ENCODE data around the gene RASA2.

DNA sequence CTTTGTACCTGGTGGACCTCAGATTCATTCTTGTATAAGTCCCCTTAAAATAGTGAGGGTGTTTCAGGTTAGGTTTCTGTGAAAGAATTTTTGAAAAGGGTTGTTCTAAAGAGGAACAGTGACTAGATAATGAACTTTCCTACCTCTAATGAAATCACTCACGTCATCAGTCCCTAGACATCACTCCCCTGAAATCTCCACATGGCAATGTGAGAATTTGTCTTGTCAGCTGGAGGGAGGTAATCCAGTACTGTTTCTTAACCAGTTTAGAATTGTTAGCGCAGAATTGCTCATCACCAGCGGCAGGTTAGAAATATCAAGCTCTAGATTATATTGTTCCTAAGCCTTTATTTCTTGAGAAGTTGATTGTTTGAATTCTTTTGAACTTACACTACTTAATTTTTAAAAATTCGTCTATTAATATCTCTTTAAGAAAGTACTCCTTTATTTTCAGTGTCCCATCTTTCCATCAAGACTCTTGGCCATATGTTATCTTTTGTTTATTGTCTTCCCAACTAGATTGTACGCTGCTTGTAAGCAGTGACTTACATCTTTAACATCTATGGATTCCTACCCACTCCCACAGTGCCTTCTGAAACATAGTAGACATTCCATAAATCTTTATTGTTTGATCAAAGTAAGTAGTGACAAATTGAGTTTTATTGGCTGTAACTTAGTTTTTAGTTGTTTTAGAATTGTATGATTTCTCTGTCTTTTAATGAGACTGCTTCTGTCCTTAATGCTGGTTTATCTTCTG is 52.8 kb downstream of the RASA2 start:
- TF ChIP-seq, protein P1, sequence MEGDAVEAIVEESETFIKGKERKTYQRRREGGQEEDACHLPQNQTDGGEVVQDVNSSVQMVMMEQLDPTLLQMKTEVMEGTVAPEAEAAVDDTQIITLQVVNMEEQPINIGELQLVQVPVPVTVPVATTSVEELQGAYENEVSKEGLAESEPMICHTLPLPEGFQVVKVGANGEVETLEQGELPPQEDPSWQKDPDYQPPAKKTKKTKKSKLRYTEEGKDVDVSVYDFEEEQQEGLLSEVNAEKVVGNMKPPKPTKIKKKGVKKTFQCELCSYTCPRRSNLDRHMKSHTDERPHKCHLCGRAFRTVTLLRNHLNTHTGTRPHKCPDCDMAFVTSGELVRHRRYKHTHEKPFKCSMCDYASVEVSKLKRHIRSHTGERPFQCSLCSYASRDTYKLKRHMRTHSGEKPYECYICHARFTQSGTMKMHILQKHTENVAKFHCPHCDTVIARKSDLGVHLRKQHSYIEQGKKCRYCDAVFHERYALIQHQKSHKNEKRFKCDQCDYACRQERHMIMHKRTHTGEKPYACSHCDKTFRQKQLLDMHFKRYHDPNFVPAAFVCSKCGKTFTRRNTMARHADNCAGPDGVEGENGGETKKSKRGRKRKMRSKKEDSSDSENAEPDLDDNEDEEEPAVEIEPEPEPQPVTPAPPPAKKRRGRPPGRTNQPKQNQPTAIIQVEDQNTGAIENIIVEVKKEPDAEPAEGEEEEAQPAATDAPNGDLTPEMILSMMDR (optimal IDR thresholded peaks at IDR 0.05 in 1 of 3, IDR thresholded peaks at IDR 0.05 in 1 of 3, conservative IDR thresholded peaks at IDR 0.05 in 1 of 3; ENCODE audit: extremely low read depth in 1 of 3, insufficient read depth in 2 of 3, low read length in 3 of 3), result no peak
- TF ChIP-seq EZH2 (IDR thresholded peaks at IDR 0.05; ENCODE audit: low read length), result no peak
